PC-3 (cell line): ENCODE measurements around the gene NUDT1.

Experiments
- CTCF ChIP-seq: fragments of 300-600 bp; sonication (generic); conservative IDR thresholded peaks from 2 replicates; pipeline ENCODE4 v1.5.1; 2017; ENCODE audit warnings: antibody characterized with exemption, low read depth, mild to moderate bottlenecking, low read length
- EZH2 ChIP-seq: fragments of 300-600 bp; sonication (generic); IDR thresholded peaks from one replicate; pipeline ENCODE4 v1.6.1; 2017; ENCODE audit warnings: antibody characterized with exemption, mild to moderate bottlenecking, low read length; ENCODE audit not compliant: unreplicated experiment
- EZH2phosphoT487 ChIP-seq: fragments of 300-600 bp; sonication (generic); IDR thresholded peaks from 2 replicates; pipeline ENCODE4 v1.6.1; 2018; ENCODE audit warnings: mild to moderate bottlenecking, antibody characterized with exemption, low read length, borderline replicate concordance

GRCh38 chr7:2203766-2204300 is 38.2 kb upstream of the NUDT1 start:
- TF ChIP-seq CTCF = no peak
- no peak for TF ChIP-seq EZH2phosphoT487
- no peak for TF ChIP-seq EZH2
